Choroid plexus epithelial cell (primary cell): ENCODE results near the gene ITPK1.
A peak's percentile ranks its signal among the peaks of the same experiment; 100 is the strongest.

Experiments used
- DNase-seq: peaks from one replicate; pipeline ENCODE4 v3.0.0-alpha.2; 2010; ENCODE audit warnings: low read depth
- H3K4me3 ChIP-seq: 2 replicates; pipeline ENCODE4 v1.5.1; 2011; ENCODE audit warnings: low read depth, mild to moderate bottlenecking, control low read depth, low read length, moderate library complexity
- TF ChIP-seq, protein P1 (sequence below): conservative IDR thresholded peaks from 2 replicates; pipeline ENCODE4 v1.5.1; 2011; ENCODE audit warnings: low read depth, mild to moderate bottlenecking, control low read depth, inconsistent platforms, low read length, moderate library complexity

Gene ITPK1

DNA sequence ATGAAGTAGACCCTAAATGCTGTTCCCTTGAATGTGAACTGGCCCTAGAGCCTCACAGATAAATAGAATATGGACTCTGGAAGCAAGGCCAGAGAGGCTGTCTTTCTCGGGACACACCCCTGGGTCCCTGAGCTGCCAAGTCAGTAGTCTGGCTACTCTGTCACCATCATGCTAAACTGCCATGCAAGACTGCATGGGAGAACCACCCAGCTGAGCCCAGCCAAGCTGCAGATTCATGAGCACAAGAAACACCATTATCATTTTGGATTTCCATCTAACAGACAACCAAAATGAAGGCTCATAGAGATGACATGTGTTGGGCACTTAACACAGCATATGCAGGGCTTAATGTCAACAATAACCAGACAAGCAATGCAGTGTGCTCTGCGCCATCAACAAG lies 139.5 kb downstream of the ITPK1 start:
- no peak overlapping the region for H3K4me3 ChIP-seq
- DNase-seq = no peak
- TF ChIP-seq, protein P1, sequence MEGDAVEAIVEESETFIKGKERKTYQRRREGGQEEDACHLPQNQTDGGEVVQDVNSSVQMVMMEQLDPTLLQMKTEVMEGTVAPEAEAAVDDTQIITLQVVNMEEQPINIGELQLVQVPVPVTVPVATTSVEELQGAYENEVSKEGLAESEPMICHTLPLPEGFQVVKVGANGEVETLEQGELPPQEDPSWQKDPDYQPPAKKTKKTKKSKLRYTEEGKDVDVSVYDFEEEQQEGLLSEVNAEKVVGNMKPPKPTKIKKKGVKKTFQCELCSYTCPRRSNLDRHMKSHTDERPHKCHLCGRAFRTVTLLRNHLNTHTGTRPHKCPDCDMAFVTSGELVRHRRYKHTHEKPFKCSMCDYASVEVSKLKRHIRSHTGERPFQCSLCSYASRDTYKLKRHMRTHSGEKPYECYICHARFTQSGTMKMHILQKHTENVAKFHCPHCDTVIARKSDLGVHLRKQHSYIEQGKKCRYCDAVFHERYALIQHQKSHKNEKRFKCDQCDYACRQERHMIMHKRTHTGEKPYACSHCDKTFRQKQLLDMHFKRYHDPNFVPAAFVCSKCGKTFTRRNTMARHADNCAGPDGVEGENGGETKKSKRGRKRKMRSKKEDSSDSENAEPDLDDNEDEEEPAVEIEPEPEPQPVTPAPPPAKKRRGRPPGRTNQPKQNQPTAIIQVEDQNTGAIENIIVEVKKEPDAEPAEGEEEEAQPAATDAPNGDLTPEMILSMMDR = no peak

DNA sequence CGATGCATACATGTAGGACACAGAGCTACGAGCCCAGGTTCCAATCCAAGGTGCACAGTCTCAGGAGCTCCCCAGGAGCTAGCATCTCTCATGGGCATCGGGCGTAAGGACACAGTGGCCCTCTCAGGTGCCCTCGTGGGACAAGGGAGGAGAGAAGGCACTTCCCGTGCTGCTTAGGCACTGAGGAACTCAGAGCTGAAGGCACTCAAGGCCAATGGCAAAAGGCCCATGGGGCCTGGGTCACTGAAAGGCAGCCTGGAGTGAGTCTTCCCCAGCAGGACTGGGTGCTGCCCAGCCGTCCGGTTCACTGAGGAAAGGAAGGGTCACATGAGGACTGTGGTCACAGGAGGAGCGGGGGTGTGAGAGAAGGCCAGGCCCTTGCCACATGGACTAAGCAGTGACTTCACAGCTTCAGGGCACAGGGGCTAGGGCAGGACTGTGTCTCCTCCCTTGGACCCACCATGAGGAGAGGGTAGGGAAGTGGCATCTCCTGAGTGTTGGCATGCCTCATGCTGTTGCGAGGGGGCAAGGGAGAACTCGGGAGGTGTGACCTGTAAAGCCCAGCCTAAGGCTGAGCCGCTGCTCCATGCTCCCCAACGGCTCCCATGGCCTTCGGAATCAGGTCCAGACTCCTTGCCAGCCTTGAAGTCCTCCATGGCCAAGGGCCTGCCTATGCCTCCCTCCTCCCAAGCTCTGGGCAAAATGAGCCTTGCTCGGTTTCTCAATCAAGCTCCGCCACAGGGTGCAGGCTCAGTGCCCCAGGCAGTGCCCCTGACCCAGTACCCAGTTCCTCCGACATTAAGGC lies 141.0 kb downstream of the ITPK1 start:
- DNase-seq = no peak
- H3K4me3 ChIP-seq = no peak overlapping the region
- TF ChIP-seq, protein P1 = no peak

DNA sequence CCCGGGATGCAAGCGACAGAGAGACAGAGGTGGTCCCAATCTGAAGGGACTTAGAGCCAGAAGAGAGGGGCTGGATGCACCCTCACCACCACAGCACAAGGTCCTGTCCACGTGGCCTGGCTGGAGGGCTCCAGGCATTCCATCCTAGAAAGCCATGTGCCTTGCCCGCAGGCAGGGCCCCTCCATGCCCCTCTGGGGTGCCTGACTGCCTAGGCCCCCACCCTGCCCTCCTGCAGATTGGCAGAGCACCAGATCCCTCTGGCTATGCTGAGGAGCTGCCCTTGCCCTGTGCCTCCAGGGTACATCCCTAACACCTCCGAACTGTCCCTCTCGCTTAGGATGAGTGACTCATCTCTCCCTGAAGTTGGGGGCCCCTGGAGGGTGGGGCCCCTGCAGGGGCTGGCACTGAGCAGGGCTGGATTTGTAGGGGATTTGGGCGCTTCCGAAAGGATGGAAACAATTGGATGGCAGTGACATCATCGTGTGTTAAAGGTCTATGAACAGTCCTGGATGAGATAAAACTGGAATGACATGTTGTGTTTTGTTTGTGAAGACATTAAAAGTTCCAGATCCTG lies 141.8 kb downstream of the ITPK1 start:
- TF ChIP-seq, protein P1 = no peak
- H3K4me3 ChIP-seq = no peak overlapping the region
- no peak for DNase-seq

DNA sequence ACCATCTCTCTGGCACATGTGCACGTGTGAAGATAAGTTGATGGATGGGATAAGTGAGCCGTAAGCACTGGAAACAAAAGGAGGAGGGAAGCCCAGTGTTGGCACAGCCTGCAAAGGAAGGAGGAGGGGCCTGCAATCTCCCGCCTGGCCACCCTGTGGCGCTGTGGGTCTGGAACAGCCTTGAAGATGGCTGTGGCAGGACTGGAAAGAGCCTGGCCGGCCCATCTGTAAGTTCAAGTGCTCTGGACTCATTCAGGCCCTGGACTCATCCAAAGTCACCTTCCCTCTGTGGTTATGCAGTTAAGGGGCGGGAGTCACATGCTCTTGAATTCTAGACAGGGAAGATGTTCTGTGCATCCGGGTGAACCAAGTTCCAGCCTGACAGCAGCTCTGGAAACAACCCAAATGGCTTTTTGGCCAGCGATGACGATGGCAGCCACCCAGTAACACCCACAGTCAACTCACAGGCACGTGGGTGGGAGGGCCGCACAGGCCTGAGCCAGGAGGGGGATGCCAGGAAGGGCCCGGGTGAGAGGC lies 142.4 kb downstream of the ITPK1 start:
- TF ChIP-seq, protein P1 = peak; percentile 72
- H3K4me3 ChIP-seq = no peak overlapping the region
- DNase-seq = peak; percentile 33

DNA sequence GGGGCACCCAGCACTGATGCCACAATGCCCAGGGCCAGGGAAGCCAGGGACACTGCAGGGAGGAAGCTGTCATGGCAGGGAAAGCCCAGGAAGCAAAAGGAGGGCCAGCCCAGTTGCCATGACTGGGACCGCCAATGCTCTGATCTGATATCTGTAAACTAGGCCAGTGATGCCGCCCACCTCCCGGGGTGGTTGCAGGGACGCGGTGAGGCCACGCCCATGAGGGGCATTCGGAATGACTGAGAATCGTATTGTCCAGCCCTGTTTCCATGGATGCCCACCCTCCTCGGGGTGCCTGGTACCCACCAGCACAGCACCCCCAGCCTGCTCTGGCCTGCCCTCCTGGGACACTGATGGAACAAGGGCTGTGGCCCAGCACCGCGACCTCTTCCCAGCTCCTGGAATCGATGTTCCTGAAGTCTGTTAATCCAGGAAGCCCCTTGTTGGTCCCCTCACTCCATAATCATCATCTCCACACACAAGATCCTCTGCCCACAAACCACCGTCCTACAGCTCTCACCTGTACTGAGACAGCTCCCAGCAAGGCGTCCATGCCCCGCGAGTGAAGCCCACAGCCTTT lies 144.0 kb downstream of the ITPK1 start:
- TF ChIP-seq, protein P1 = no peak
- no peak overlapping the region for H3K4me3 ChIP-seq
- DNase-seq = no peak

DNA sequence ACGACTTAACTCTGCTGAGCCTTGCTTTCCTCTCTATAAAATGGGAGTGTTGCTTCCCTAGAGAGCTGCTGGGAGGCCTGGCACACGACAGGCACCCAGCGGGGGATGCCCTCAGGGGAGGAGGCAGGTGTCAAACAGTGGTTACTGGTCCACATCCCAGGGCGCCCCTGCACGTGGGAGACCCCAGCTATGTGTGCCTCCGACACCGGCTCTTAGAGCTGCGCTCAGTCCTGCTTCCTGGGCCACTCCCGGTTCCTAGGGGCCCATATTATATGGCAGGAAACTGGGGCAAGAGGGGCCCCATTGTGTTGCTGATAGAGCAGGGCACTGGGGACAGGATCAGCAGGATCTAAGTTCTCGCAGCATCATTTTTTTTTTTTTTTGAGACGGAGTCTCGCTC lies 145.5 kb downstream of the ITPK1 start:
- DNase-seq = no peak
- TF ChIP-seq, protein P1 = no peak
- no peak overlapping the region for H3K4me3 ChIP-seq
